ENCODE measurements around the gene UBASH3A.

Gene UBASH3A

GRCh38 chr21:42455196-42455595, 51.5 kb downstream of the UBASH3A start:
- no peak overlapping the region for H3K4me3 ChIP-seq (ENCODE audit: low read depth, low read length)
- no peak for TF ChIP-seq CTCF (IDR thresholded peaks at IDR 0.05; ENCODE audit: low read depth, low read length)

- no peak overlapping the region for H3K4me3 ChIP-seq (ENCODE audit: low read depth, low read length)
- no peak for TF ChIP-seq CTCF (IDR thresholded peaks at IDR 0.05; ENCODE audit: low read depth, low read length)
These were observed 52.2 kb downstream of the UBASH3A start for GRCh38 chr21:42455754-42456440.

GRCh38 chr21:42456457-42456856, 52.8 kb downstream of the UBASH3A start:
- no peak overlapping the region for H3K4me3 ChIP-seq (ENCODE audit: low read depth, low read length)

GRCh38 chr21:42459082-42459460, 55.4 kb downstream of the UBASH3A start:
- no peak overlapping the region for H3K4me3 ChIP-seq (ENCODE audit: low read depth, low read length)
- no peak for TF ChIP-seq CTCF (IDR thresholded peaks at IDR 0.05; ENCODE audit: low read depth, low read length)

More at GRCh38 chr21:42456457-42456856, 52.8 kb downstream of the UBASH3A start:
- no peak for TF ChIP-seq CTCF (IDR thresholded peaks at IDR 0.05; ENCODE audit: low read depth, low read length)

- no peak for TF ChIP-seq CTCF (IDR thresholded peaks at IDR 0.05; ENCODE audit: low read depth, low read length)
- no peak overlapping the region for H3K4me3 ChIP-seq (ENCODE audit: low read depth, low read length)
These were observed 56.0 kb downstream of the UBASH3A start for GRCh38 chr21:42459546-42460215.

- TF ChIP-seq CTCF (IDR thresholded peaks at IDR 0.05; ENCODE audit: low read depth, low read length), result no peak
- H3K4me3 ChIP-seq (ENCODE audit: low read depth, low read length), result no peak overlapping the region
These were observed 56.9 kb downstream of the UBASH3A start for GRCh38 chr21:42460391-42461184.

- no peak for TF ChIP-seq CTCF (IDR thresholded peaks at IDR 0.05; ENCODE audit: low read depth, low read length)
- no peak overlapping the region for H3K4me3 ChIP-seq (ENCODE audit: low read depth, low read length)
These were observed 57.5 kb downstream of the UBASH3A start for GRCh38 chr21:42461185-42461520.
